KMS-11 (cell line): ENCODE measurements around the gene HSD11B1L.
"Not testable (repeated sequence)": the region's sequence is repeated elsewhere in the genome, so short reads cannot be mapped to it uniquely, and the experiment has no call there.

Experiments
- H2AFZ ChIP-seq: fragments of 200-600 bp; sonication (generic); 2 replicates; pipeline ENCODE4 v1.6.1; 2016; ENCODE audit warnings: antibody characterized with exemption, mixed run types, low read depth
- H3K27ac ChIP-seq: fragments of 200-600 bp; sonication (generic); 2 replicates; pipeline ENCODE4 v1.6.1; 2016; ENCODE audit warnings: mild to moderate bottlenecking, mixed run types
- H3K27me3 ChIP-seq: fragments of 200-600 bp; sonication (generic); 2 replicates; pipeline ENCODE4 v1.6.1; 2017; ENCODE audit warnings: mild to moderate bottlenecking, low read depth, mixed run types, moderate library complexity; ENCODE audit not compliant: insufficient read depth
- H3K36me3 ChIP-seq: fragments of 200-600 bp; sonication (generic); 2 replicates; pipeline ENCODE4 v1.6.1; 2017; ENCODE audit warnings: mild to moderate bottlenecking, mixed run types; ENCODE audit not compliant: insufficient read depth
- H3K4me1 ChIP-seq: fragments of 200-600 bp; sonication (generic); 2 replicates; pipeline ENCODE4 v1.6.1; 2016; ENCODE audit warnings: mild to moderate bottlenecking, low read depth, mixed run types; ENCODE audit not compliant: poor library complexity, severe bottlenecking
- H3K4me2 ChIP-seq: fragments of 200-600 bp; sonication (generic); 2 replicates; pipeline ENCODE4 v1.7.0; 2016; ENCODE audit warnings: mild to moderate bottlenecking, mixed run types
- H3K4me3 ChIP-seq: fragments of 200-600 bp; sonication (generic); IDR thresholded peaks from 2 replicates; pipeline ENCODE4 v1.6.1; 2017; ENCODE audit warnings: low read depth, low read length, mixed read lengths; ENCODE audit not compliant: insufficient read depth
- H3K79me2 ChIP-seq: fragments of 200-600 bp; sonication (generic); 2 replicates; pipeline ENCODE4 v1.6.1; 2016; ENCODE audit warnings: low read depth, mixed run types; ENCODE audit not compliant: insufficient read depth
- H3K9ac ChIP-seq: fragments of 200-600 bp; sonication (generic); 2 replicates; pipeline ENCODE4 v1.6.1; 2016; ENCODE audit warnings: mild to moderate bottlenecking, mixed run types
- H4K20me1 ChIP-seq: fragments of 200-600 bp; sonication (generic); 2 replicates; pipeline ENCODE4 v1.6.1; 2016; ENCODE audit warnings: mild to moderate bottlenecking, mixed run types; ENCODE audit not compliant: insufficient read depth
- TF ChIP-seq, protein P1 (sequence below): fragments of 200-600 bp; sonication (generic); conservative IDR thresholded peaks from 2 replicates; pipeline ENCODE4 v1.6.1; 2017; ENCODE audit warnings: low read depth, mild to moderate bottlenecking, antibody characterized with exemption, low read length, moderate library complexity, mixed read lengths

HSD11B1L gene

DNA sequence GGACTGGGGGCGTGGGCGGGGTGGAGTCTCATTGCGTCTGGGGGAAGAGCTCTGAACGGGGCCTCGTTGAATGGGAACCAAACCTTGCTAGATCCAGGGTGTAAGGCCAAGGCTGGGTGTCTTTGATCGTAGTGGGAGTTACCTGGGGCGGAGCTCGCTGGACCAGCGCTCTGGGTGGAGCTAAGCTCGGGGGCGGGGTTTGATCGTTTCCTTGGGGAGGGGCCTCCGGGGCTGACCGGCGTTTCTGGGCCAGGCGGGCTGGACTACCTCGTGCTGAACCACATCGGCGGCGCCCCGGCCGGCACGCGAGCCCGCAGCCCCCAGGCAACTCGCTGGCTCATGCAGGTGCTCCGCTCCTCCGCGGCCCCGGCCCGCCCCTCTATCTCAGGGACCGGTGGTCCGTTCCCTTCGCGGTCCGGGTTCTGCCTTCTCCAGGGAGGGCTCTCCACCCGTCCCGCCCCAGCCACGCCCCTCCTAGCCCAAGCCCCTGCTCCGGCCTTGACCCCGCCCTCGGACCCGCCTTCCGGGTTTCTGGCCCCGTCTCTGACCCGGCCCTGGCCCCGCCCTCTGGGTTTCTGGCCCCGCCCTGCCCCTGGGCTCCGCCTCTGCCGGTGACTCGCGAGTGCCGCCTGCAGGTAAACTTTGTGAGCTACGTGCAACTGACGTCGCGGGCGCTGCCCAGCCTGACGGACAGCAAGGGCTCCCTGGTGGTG lies 6.0 kb downstream of the HSD11B1L start:
- peak overlapping the region; percentile 50; the same call in 1 of the 2 replicates for H3K27ac ChIP-seq

DNA sequence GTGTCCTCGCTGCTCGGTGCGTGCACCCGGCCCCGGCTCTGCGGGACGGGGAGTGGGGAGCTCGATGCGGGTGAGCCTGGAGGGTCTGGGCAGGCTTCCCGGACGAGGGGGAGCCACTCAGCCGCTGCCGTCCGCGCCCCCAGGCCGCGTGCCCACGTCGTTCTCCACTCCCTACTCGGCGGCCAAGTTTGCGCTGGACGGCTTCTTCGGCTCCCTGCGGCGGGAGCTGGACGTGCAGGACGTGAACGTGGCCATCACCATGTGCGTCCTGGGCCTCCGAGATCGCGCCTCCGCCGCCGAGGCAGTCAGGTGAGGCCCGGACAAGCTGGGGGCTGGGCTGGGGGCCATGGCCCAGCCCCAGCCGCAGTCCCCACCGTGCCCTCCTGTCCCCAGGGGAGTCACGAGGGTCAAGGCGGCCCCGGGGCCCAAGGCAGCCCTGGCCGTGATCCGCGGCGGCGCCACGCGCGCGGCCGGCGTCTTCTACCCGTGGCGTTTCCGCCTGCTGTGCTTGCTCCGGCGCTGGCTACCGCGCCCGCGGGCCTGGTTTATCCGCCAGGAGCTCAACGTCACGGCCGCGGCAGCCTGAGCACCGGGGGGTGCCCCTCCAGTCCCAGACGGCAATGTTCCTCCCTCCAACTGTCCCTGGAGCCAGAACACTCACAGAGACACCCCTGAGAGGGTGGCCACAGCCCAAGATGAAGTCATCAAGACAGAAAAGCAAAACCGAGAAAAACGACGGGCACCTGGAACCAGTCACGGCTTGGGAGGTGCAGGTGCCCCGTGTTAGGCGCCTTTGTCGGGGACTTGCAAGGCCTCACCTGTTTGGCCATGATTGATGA lies 6.8 kb downstream of the HSD11B1L start:
- Histone ChIP-seq H2AFZ (no peak overlapping the region), H3K79me2 (peaks cover 25% of the 10 kb centered on the region), H3K4me2 (no peak overlapping the region), H3K4me3 (no peak overlapping the region), H3K27me3 (no peaks in the 10 kb centered on the region), H3K27ac (no peak overlapping the region), H3K4me1 (peaks cover 12% of the 10 kb centered on the region), H3K9ac (no peak overlapping the region; the same call in 1 of the 2 replicates), H3K36me3 (no peaks in the 10 kb centered on the region), H4K20me1 (peaks cover 6% of the 10 kb centered on the region; the same call in 1 of the 2 replicates)
- TF ChIP-seq, protein P1, sequence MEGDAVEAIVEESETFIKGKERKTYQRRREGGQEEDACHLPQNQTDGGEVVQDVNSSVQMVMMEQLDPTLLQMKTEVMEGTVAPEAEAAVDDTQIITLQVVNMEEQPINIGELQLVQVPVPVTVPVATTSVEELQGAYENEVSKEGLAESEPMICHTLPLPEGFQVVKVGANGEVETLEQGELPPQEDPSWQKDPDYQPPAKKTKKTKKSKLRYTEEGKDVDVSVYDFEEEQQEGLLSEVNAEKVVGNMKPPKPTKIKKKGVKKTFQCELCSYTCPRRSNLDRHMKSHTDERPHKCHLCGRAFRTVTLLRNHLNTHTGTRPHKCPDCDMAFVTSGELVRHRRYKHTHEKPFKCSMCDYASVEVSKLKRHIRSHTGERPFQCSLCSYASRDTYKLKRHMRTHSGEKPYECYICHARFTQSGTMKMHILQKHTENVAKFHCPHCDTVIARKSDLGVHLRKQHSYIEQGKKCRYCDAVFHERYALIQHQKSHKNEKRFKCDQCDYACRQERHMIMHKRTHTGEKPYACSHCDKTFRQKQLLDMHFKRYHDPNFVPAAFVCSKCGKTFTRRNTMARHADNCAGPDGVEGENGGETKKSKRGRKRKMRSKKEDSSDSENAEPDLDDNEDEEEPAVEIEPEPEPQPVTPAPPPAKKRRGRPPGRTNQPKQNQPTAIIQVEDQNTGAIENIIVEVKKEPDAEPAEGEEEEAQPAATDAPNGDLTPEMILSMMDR: peak; percentile 33; the same call in 1 of the 2 replicates

More for the DNA sequence above, 6.0 kb downstream of the HSD11B1L start:
- peak overlapping the region; percentile 49; the same call in 1 of the 2 replicates for H3K9ac ChIP-seq
- H2AFZ ChIP-seq: peak overlapping the region; percentile 77; the same call in 1 of the 2 replicates
- TF ChIP-seq, protein P1: peak; percentile 78
- H3K4me3 ChIP-seq: no peak overlapping the region
- peaks cover 12% of the 10 kb centered on the region for H3K4me1 ChIP-seq
- peaks cover under 1% of the 10 kb centered on the region; the same call in 1 of the 2 replicates for H4K20me1 ChIP-seq
- H3K36me3 ChIP-seq: no peaks in the 10 kb centered on the region
- no peaks in the 10 kb centered on the region; the same call in 1 of the 2 replicates for H3K27me3 ChIP-seq
- peak overlapping the region; percentile 13; the same call in 1 of the 2 replicates for H3K4me2 ChIP-seq
- peaks cover 17% of the 10 kb centered on the region for H3K79me2 ChIP-seq

DNA sequence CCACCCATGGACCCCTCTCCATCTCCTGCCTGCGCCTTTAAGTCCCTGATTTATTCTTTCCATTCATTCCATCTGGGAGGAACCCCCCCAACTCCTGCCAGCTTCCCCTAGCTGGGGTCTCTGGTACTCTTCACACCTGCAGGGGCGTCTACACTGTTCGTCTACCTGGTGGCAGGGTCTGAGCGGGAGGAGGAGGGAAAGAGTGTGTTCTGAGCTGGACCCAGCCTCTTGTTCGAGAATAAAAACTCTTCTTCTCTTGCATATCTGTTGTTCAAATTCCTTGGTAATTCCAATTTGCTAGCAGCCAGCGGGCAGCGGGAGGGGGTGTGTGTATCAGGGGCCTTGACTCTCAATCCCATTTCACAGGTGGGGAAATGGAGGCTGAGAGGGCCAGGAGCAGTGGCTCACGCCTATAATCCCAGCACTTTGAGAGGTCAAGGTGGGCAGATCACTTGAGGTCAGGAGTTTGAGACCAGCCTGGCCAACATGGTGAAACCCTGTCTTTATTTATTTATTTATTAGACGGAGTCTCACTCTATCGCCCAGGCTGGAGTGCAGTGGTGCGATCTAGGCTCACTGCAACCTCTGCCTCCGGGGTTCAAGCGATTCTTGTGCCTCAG lies 7.5 kb downstream of the HSD11B1L start:
- not testable (repeated sequence) for H2AFZ ChIP-seq, H3K36me3 ChIP-seq, H4K20me1 ChIP-seq, H3K4me3 ChIP-seq, H3K27ac ChIP-seq, H3K9ac ChIP-seq, H3K4me2 ChIP-seq, H3K27me3 ChIP-seq
- H3K4me1 ChIP-seq: peaks cover 12% of the 10 kb centered on the region
- peaks cover 33% of the 10 kb centered on the region for H3K79me2 ChIP-seq

DNA sequence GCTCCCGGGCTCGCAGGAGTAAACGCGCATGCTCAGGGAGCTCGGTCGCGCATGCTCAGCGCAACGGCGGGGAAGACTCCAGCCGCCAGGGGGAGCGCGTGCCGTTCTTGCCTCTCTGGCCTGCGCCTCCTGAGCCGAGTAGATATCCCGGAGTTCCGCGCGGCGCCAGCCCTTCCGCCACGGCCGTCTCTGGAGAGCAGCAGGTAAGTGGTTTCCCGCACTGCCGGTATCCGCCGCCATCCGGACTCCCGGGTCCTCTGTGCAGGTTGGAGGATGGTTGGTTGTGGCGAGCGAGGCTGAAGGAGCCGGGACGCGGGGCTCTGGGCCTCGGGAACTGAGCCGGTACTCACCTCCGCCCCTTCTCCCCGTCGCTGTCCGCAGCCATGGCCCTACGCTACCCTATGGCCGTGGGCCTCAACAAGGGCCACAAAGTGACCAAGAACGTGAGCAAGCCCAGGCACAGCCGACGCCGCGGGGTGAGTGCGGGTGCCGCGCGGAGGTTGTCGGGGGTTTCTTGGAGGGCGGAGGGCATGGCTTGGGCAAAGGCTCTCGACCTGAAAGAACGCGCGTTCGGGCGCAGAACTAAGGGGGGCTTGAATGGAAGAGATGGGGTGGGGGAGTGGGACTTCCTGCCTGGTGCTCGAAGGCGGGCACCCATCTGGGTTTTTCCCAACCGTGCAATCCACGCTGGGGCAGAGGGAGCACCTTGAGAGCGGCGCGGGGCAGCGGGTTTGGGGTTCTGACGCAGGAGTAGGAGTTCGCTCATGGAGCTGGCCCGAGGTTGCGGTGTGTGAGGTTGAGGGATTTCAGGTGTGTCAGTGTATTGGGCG lies 9.5 kb downstream of the HSD11B1L start, which contains the start of gene RPL36:
Gene RPL36, plus strand, starts transcription at position 171 of the 830 bp plus-strand sequence. Its CDS starts 213 bp downstream, at position 384.
- no peak within 1 kb of the TSS for H3K4me3 ChIP-seq
- TF ChIP-seq, protein P1: peak; percentile 83
- H3K27me3 ChIP-seq: no peaks in the 10 kb centered on the region
- H3K36me3 ChIP-seq: peaks cover 12% of the 10 kb centered on the region; the same call in 1 of the 2 replicates
- H4K20me1 ChIP-seq: peaks cover 6% of the 10 kb centered on the region; the same call in 1 of the 2 replicates
- H2AFZ ChIP-seq: peak within 1 kb of the TSS; percentile 69
- peak within 1 kb of the TSS; percentile 26; the same call in 1 of the 2 replicates for H3K4me2 ChIP-seq
- peaks cover 36% of the 10 kb centered on the region for H3K79me2 ChIP-seq
- peak within 1 kb of the TSS; percentile 97 for H3K27ac ChIP-seq
- H3K9ac ChIP-seq: peak within 1 kb of the TSS; percentile 99
- H3K4me1 ChIP-seq: peaks cover 12% of the 10 kb centered on the region
